NCI-H748 (cell line): ENCODE data around the gene GGT6.

Source experiments
- DNase-seq: peaks from one replicate; lab custom pipeline; 2025; ENCODE audit not compliant: unreplicated experiment; lab: John Stamatoyannopoulos, UW

Gene GGT6

GRCh38 chr17:4554441-4554996 is 5.9 kb downstream of the GGT6 start:
- no peak for DNase-seq

DNA sequence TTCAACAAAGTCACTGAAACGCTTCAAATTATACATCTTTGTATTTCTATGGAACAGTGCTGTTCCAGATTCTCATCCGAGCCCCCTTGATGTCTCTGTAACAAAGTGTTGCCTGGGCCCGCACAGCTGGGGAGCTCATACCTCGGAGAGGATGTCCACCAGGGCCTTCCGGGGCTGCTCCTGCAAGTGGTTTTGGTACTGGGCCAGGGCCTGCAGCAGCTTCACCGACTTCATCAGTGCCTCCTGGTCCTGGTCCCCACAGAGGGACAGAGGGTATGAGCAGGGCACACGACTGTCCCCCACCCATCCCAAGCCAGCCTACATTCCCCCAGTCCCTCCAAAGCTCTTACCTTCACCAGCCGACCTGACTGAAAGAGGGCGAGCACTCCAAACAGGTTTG is 6.7 kb downstream of the GGT6 start:
- DNase-seq, result no peak

DNA sequence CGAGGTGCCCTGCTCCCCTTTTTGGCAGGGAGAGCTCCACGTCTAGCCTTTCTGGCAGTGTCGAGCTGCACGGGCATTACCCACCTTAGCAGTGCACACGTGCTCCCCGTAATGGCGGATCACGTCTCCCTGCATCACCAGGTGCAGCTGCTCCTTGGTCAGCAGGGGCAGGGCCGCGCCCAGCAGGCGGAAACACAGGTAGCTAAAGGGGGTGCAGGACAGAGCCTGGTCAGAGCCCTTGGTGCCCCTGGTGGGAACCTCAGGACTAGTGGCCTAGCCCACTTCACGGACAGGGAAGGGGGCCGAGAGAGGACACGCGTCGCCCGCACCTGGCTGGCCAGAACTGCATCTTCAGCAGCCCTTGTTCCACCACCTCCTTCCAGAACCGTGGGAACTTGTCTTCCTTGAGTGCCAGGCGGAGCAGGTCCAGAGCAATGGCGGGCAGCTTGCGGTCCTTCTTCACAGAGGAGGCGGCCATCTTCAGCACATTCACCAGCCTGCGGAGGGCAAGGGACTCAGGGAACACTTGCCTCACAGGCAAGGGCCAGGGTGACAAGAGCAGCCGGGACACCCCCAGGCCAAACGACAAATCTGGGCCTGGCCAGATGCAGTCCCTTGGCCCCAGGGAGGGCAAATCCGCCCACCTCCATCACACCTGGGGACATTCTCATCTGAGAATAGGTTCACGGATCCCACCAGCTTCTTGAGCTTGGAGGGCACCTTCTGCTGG is 8.4 kb downstream of the GGT6 start:
- no peak for DNase-seq

GRCh38 chr17:4551141-4551540 is 9.2 kb downstream of the GGT6 start:
- DNase-seq, result no peak

- no peak for DNase-seq
Measured at GRCh38 chr17:4550534-4551039, 9.8 kb downstream of the GGT6 start.

DNA sequence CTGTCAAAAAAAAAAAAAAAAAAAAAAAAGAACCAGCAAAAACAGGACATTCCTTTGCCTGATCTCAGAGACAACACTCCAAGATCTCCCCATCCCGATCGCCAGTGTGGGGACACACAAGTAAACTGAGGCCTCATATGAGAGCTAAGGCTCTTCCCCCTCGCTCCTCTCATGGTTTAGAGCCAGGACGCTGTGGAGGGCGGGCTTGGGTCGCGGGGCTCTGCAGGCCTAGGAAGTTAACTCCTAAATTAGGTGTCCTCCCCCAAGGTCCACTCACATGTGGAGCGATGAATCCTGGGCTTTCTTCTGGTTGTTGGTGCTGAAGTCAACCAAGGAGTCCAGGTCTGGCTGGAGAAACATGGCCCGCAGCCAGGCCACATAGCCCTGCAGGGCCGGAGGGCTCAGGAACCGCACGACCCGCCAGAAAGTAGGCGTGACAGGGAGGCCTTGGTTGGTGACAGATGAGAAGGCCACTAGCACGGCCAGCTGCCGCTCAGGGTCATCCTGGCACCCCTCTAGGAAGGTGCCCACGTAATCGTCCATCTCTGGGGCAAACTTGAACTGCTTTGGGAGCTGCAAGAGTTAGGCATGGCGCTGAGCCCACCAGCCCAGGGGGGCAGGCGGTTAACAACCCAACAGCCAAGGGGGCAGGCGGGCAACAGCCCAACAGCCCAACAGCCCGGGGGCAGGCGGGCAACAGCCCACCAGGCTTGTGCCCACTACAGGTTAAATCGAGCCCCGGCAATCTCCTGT is 10.4 kb downstream of the GGT6 start:
- no peak for DNase-seq

GRCh38 chr17:4548721-4549531 is 11.5 kb downstream of the GGT6 start:
- no peak for DNase-seq

GRCh38 chr17:4548061-4548461 is 12.3 kb downstream of the GGT6 start:
- no peak for DNase-seq

DNA sequence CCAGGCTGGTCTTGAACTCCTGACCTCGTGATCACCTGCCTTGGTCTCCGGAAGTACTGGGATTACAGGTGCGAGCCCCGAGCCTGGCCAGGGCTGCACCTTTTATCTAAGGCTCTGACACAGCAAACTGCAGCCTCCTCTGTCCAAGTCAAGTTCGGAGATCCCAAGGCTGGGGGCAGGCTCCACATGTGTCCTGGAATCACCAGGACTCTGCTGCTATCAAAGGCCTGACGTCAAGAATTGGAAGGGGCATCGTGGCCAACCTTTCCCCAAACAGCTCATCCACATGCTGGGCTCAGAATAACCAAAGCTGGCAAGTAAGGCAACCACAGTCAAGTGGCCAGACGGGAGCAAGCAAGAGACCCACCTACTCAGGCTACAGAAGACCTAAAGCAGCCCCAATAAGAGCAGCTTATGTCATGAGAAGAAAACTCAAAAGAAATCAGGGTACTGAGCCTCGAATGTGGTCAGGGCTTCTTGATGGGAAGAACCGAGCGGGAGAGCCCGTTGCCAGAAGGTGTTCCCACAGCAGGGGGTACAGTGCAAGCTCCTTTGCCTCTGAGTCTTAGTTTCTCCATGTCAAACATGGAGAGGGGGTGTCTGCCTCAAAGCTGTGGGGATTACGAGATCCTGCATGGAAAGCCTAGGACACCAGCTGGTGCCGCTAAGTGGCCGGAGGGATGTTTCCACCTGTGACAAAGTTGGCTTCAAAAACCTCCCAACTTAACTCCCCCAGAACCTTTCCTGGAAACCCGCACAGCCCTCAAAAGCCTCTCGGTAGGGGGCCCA is 13.1 kb downstream of the GGT6 start:
- no peak for DNase-seq

DNA sequence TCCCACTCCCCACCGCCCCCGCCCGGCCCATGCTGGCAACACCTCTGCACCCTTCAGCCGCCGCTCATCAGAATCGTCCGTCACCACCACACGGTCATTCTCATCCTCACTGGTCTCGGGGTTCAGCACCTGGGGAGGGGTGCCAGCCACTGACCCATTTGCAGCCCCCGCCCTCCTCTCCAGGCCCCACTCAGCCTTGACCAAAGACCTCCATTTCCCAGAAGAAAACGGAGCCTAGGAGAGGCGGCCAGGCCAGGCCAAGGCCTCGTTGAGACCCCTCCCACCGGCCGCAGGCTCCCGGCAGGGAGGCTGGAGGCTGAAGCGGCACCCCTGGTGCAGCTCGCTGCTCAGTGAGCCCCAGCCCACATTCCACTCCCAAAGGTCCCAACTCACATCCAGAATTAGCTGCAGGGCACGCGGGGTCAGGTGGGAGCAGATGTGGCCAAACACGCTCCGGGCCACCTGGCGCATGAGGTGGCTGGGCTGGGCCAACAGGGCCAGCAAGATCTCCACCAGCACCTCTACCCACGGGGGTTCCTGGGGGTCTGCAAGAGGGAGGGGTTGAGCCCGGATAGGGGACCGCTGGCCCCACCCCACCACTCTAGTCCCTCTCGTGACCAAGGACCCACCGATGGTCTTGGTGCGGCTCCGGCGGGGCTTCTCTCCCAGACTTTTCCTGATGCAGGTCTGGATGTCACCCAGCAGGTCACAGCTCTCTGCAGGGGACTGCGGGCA is 15.0 kb downstream of the GGT6 start:
- no peak for DNase-seq

DNA sequence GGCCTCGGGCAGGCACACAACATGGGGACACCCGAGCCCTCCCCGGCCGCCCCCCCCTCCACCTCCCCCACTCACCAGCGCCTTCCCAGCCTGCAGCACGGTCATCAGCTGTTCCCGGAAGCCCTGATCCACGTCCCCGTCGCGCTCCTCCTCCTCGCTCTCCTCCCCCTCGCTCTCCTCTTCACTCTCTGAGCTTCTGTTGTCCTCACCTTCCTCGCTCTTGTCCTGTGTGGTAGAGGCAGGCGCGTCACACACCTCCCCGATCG is 15.5 kb downstream of the GGT6 start:
- no peak for DNase-seq

GRCh38 chr17:4544135-4544950 is 16.0 kb downstream of the GGT6 start:
- no peak for DNase-seq

DNA sequence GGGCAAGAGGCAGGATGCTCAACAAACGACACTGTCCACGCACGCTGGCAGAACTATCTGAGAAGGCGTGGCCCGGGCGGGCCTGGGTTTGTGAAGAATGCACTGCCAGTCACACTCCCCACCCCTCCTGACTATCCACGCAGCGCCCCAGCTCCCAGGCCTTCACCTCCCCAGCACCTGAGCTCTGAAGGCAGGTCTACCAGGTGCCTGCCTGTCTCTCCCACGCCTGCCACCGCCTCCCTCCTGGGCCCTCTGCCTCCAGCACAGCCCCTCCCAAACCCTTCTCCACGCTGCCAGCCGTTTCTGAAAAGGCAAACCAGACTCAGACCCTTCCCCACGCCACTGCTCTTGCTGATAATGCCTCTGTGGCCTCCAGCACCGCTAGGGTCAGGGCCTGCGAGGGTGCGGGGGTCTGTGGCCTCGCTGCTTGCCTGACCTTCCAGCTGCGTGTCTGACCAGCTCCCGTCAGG is 16.8 kb downstream of the GGT6 start:
- DNase-seq, result no peak

GRCh38 chr17:4542726-4543191 is 17.6 kb downstream of the GGT6 start:
- DNase-seq, result no peak

- DNase-seq, result no peak
Measured at GRCh38 chr17:4542003-4542725, 18.2 kb downstream of the GGT6 start.

DNA sequence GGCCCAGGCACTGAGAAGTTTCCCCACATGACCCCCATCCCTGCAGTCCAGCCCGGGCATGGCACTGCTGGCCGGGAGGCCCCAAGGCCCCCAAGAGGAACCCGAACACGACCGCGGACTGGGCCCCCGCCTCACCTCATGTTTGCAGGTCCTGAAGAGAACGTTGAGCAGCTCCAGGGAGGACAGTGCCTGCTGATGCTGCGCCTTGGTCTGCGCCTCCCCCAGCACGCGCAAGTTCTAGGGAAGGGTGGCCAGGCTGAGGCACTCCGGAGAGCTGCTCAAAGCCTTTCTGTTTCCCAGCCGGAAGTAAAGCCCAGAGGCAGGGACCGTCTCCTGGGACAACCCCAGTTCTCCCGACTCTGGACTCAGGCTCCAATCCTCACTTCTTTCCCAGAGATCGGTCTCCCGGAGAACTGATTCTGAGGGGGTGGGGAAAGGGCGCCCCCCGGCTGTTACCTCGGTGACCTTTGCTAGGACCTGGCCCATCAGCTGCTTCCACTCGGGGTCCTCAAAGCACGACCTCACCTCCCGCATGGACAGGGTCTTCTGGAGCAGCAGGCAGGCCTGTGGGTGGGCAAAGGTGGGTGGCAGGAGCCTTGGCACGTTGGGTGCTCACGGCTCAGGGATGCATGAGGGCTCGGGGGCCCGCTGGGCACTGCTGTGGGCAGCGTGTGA is 18.9 kb downstream of the GGT6 start:
- DNase-seq, result no peak

GRCh38 chr17:4540687-4541327 is 19.6 kb downstream of the GGT6 start:
- no peak for DNase-seq
